Body of pancreas (tissue), 4 donors: ENCODE data around the gene C8G. TPM values are rescaled to one million over a fixed set of nuclear protein-coding genes. Genes with fewer than 3 reads are reported as not detected.

Experiments
- ATAC-seq: fragments of 150-250 bp; one replicate; pipeline ENCODE4 v1.9.1; 2016
- DNase-seq, 4 donors: peaks; one replicate each; pipeline ENCODE4 v3.0.0-alpha.2; 2019
- H3K27ac ChIP-seq, 4 donors: fragments of 200-600 bp; sonication (generic); 1 replicate in 3 of 4; 2 replicates in 1 of 4; pipeline versions ENCODE4 v1.5.1 to v1.6.1; 2016 to 2019; ENCODE audit warnings: mild to moderate bottlenecking in 1 of 4, mixed read lengths in 1 of 4, moderate library complexity in 1 of 4
- H3K27me3 ChIP-seq, 2 donors: fragments of 200-600 bp; sonication (generic); one replicate each; pipeline ENCODE4 v1.6.0; 2016; ENCODE audit warnings: mild to moderate bottlenecking in 1 of 2
- H3K36me3 ChIP-seq, 2 donors: fragments of 200-600 bp; sonication (generic); replicated peaks in 1 of 2; 2 replicates each; pipeline ENCODE4 v1.5.1; 2016; ENCODE audit warnings: low read depth in 2 of 2; ENCODE audit not compliant: insufficient read depth in 1 of 2
- H3K4me1 ChIP-seq: fragments of 200-600 bp; sonication (generic); one replicate; pipeline ENCODE4 v1.6.0; 2016
- H3K4me3 ChIP-seq, 2 donors: fragments of 200-600 bp; sonication (generic); 1 replicate in 1 of 2; 2 replicates in 1 of 2; pipeline ENCODE4 v1.5.1; 2016 to 2019
- H3K9me3 ChIP-seq, 3 donors: fragments of 200-600 bp; sonication (generic); 1 replicate in 2 of 3; 2 replicates in 1 of 3; pipeline ENCODE4 v1.5.1; 2016
- CTCF ChIP-seq, 7 experiments: fragments of 450-650 bp in 4 of 7; fragments of 200-600 bp in 3 of 7; sonication (generic) in 3 of 7; IDR thresholded peaks; one replicate each; pipeline ENCODE4 v1.5.1; 2016 to 2019; ENCODE audit warnings: antibody characterized with exemption in 7 of 7
- POLR2A ChIP-seq, 3 donors: fragments of 450-650 bp; IDR thresholded peaks; one replicate each; pipeline ENCODE4 v1.6.1; 2016; ENCODE audit warnings: antibody characterized with exemption in 3 of 3, mild to moderate bottlenecking in 2 of 3
- WGBS, 2 donors: methylation state at CpG; one replicate each; pipeline ENCODE4 v1.1.5; 2017; 5-methylcytosine and 5-hydroxymethylcytosine counted together
- intact Hi-C: fragments of 100-400 bp; cut with DNase I; formaldehyde crosslinking; loops from one replicate; pipeline ENCODE4 v1.15.1; 2023
- total RNA-seq, 2 donors: library from RNA; depleted of rRNA; stranded (reverse); fragments of >200 nt; gene quantifications; one replicate each; pipeline ENCODE4 v1.1.0, GENCODE V29; 2016

C8G gene
- total RNA-seq, 2 donors from 2014 or later: not detected

GRCh38 chr9:136942112-136942880 lies 2.7 kb upstream of the C8G start:
- Histone ChIP-seq H3K9me3 (no peaks in the 10 kb centered on the region), H3K27ac (no peak overlapping the region), H3K4me3 (no peak overlapping the region), H3K36me3 (peaks cover 20 to 26% of the 10 kb centered on the region in 2 donors), H3K27me3 (no peaks in the 10 kb centered on the region), H3K4me1 (peaks cover 22% of the 10 kb centered on the region)
- no peak for ATAC-seq
- intact Hi-C loops: loop anchor here (10.0 kb wide), 1 partner anchor 87 kb away; the partner anchor contains the start of gene MAMDC4
- DNase-seq: peak in 1 of 4 donors; percentile 10
- TF ChIP-seq CTCF (IDR thresholded peaks at IDR 0.05) (no peak), POLR2A (IDR thresholded peaks at IDR 0.05) (no peak)
- 94% methylated on average over 37 of the region's 60 CpGs; no CpG with 5 or more reads in 1 of the 2 donors for WGBS, 2 donors

DNA sequence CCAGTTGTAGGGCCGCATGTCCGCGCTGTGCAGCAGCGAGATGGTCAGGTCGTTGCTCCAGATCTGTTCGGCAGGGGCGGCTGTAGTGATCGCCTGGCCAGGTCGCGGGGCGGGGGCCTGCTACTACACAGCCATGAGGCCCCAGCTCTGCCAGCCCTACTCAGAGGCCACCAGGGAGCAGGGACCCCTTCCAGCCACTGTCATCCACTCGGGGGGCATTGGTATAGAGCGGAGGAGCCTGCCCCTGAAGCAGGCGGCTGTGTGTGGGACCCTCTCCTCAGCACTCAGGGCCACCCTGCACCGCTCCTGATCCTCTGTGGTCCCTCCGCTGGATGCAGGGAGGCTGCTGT lies 2.2 kb upstream of the C8G start:
- peaks cover 28% of the 10 kb centered on the region for H3K4me1 ChIP-seq
- intact Hi-C loops: loop anchor here (10.0 kb wide), 1 partner anchor 88 kb away; the partner anchor contains the start of gene MAMDC4
- no peaks in the 10 kb centered on the region for H3K9me3 ChIP-seq
- 75 to 87% methylated on average over 5 to 7 of the region's 16 CpGs for whole genome bisulfite sequencing, 2 donors
- peak in 2 of 4 donors; percentile 13 to 22 for DNase-seq
- no peak overlapping the region for H3K4me3 ChIP-seq
- H3K36me3 ChIP-seq: peaks cover 20 to 26% of the 10 kb centered on the region in 2 donors
- no peak overlapping the region for H3K27ac ChIP-seq
- no peaks in the 10 kb centered on the region for H3K27me3 ChIP-seq
- ATAC-seq: no peak
- TF ChIP-seq POLR2A (IDR thresholded peaks at IDR 0.05) (no peak), CTCF (IDR thresholded peaks at IDR 0.05) (no peak)

- 19 to 69% methylated on average over 11 to 51 of the region's 61 CpGs for WGBS, 2 donors
- peak in 3 of 4 donors; percentile 45 to 50 (median 47) for DNase-seq
- Histone ChIP-seq H3K36me3 (peaks cover 20 to 26% of the 10 kb centered on the region in 2 donors), H3K4me3 (peak overlapping the region; percentile 46 to 78), H3K27ac (peak overlapping the region; percentile 55 to 93 (median 76)), H3K9me3 (no peaks in the 10 kb centered on the region), H3K4me1 (peaks cover 34% of the 10 kb centered on the region), H3K27me3 (no peaks in the 10 kb centered on the region)
- ATAC-seq: peak; percentile 8
- intact Hi-C loops: loop anchor here (10.0 kb wide), 1 partner anchor 89 kb away; the partner anchor contains the start of gene MAMDC4
- TF ChIP-seq CTCF (IDR thresholded peaks at IDR 0.05) (no peak), POLR2A (IDR thresholded peaks at IDR 0.05) (no peak)
These were observed 1.5 kb upstream of the C8G start for GRCh38 chr9:136943291-136944211.

DNA sequence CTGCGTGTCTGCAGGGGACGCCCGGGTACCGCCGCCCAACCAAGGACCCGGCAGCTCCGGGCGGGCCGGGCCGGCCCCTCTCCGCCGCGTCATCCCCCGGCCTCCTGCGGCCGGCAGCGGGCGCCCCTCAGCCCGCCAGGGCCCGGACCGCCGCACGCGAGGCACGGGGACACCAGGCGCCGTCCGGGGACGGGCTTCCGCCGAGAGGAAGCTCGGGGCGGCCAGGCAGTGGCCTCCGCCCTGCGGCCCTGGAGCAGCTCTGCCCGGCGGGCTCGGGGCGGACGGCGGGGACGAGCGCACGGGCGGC lies 878 bp upstream of the C8G start:
- DNase-seq: peak in 2 of 4 donors; percentile 51 to 53
- peak in 1 of 3 donors; percentile 28 for TF ChIP-seq POLR2A (IDR thresholded peaks at IDR 0.05)
- TF ChIP-seq CTCF (IDR thresholded peaks at IDR 0.05): no peak
- peak; percentile 52 for ATAC-seq
- Histone ChIP-seq H3K9me3 (no peaks in the 10 kb centered on the region), H3K4me3 (peak overlapping the region; percentile 46 to 78), H3K27ac (peak overlapping the region; percentile 55 to 93 (median 76)), H3K36me3 (peaks cover 20 to 26% of the 10 kb centered on the region in 2 donors), H3K4me1 (peaks cover 40% of the 10 kb centered on the region), H3K27me3 (no peaks in the 10 kb centered on the region)
- WGBS, 2 donors: 1% methylated on average over 44 of the region's 45 CpGs; no CpG with 5 or more reads in 1 of the 2 donors
- intact Hi-C loops: loop anchor here (10.0 kb wide), 1 partner anchor 89 kb away; the partner anchor contains the start of gene MAMDC4
